GM18499 (cell line): ENCODE data around the gene DTD2.
"Not testable (repeated sequence)": the region's sequence is repeated elsewhere in the genome, so short reads cannot be mapped to it uniquely, and the experiment has no call there.

Experiments
- ATAC-seq: cut with Tn5 transposase; IDR thresholded peaks from one replicate; pipeline ENCODE4 v1.9.1; 2021; ENCODE audit warnings: moderate number of reproducible peaks; ENCODE audit not compliant: insufficient read depth, unreplicated experiment

Gene DTD2

GRCh38 chr14:31445703-31446102 is 11.6 kb downstream of the DTD2 start:
- no peak for ATAC-seq

- no peak for ATAC-seq
Observed at GRCh38 chr14:31442284-31442683, 15.0 kb downstream of the DTD2 start.

GRCh38 chr14:31441273-31442111 is 15.8 kb downstream of the DTD2 start:
- ATAC-seq, result no peak

GRCh38 chr14:31440280-31440679 is 17.0 kb downstream of the DTD2 start:
- ATAC-seq, result no peak

DNA sequence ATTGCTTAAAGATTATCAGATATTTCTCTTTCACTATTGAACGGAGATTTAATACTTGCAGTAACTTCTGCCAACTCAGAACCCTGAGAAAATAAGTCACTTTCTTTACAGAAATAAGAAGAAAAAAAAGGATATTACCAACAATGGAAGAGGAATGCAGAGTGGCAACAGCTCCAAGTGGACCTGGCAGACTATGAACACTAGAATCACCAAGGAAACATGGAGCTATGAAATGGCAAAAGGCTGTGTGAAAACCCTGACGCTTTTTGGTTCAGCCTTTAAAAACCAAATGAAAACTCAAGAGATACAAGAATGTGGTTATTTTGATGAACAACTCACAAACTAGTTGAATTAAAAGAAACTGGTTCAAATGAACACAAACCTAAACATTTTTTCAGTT is 17.7 kb downstream of the DTD2 start:
- no peak for ATAC-seq

DNA sequence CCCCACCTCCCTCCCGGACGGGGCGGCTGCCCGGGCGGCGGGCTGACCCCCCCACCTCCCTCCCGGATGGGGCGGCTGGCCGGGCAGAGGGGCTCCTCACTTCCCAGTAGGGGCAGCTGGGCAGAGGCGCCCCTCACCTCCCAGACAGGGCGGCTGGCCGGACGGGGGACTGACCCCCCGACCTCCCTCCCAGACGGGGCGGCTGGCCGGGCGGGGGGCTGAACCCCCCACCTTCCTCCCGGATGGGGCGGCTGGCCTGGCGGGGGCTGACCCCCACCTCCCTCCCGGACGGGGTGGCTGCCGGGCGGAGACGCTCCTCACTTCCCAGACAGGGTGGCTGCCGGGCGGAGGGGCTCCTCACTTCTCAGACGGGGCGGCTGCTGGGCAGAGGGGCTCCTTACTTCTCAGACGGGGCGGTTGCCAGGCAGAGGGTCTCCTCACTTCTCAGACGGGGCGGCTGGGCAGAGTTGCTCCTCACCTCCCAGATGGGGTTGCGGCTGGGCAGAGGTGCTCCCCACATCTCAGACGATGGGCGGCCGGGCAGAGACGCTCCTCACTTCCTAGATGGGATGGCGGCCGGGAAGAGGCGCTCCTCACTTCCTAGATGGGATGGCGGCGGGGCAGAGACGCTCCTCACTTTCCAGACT is 20.1 kb downstream of the DTD2 start:
- not testable (repeated sequence) for ATAC-seq

- no peak for ATAC-seq
Observed at GRCh38 chr14:31435276-31435675, 22.0 kb downstream of the DTD2 start.

DNA sequence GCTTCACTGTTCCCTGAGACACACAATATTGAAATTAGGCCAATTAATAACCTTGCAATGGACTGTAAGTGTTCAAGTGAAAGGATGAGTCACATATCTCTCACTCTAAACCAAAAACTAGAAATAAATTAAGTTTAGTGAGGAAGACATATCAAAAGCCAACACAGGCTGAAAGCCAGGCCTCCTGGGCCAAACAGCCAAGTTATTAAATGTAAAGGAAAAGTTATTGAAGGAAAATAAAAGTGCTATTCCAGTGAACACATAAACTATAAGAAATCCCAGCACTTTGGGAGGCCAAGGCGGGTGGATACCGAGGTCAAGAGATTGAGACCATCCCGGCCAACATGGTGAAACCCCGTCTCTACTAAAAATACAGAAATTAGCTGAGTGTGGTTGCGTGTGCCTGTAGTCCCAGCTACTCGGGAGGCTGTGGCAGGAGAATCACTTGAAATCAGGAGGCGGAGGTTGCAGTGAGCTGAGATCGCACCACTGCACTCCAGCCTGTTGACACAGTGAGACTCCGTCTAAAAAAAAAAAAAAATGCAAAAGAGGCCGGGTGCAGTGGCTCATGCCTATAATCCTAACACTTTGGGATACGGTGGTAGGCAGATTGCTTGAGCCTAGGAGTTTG is 26.6 kb downstream of the DTD2 start:
- ATAC-seq, result no peak

- ATAC-seq, result no peak
Observed at GRCh38 chr14:31429791-31430190, 27.5 kb downstream of the DTD2 start.

- ATAC-seq, result no peak
Observed at GRCh38 chr14:31428011-31428410, 29.3 kb downstream of the DTD2 start.

GRCh38 chr14:31426663-31427062 is 30.6 kb downstream of the DTD2 start:
- no peak for ATAC-seq

DNA sequence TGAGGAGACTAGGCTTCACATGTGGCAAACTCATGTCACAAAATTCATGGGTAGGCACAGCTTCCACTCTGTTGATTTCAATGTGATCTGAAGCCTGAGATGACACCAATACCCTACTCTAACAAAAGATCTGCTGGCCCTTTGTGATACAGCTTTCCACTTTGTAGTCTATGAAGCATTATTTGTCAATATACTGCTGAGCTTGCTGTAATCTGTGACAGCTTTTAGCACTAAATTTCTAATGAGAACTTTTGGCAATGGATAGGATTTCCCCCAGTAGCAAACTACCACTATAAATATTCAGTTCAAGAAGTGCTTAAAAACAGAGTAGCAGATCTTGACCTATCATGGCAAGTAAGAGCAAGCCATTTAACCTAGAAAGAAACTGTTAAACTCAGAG is 31.4 kb downstream of the DTD2 start:
- no peak for ATAC-seq

GRCh38 chr14:31421200-31421599 is 36.1 kb downstream of the DTD2 start:
- ATAC-seq, result no peak

DNA sequence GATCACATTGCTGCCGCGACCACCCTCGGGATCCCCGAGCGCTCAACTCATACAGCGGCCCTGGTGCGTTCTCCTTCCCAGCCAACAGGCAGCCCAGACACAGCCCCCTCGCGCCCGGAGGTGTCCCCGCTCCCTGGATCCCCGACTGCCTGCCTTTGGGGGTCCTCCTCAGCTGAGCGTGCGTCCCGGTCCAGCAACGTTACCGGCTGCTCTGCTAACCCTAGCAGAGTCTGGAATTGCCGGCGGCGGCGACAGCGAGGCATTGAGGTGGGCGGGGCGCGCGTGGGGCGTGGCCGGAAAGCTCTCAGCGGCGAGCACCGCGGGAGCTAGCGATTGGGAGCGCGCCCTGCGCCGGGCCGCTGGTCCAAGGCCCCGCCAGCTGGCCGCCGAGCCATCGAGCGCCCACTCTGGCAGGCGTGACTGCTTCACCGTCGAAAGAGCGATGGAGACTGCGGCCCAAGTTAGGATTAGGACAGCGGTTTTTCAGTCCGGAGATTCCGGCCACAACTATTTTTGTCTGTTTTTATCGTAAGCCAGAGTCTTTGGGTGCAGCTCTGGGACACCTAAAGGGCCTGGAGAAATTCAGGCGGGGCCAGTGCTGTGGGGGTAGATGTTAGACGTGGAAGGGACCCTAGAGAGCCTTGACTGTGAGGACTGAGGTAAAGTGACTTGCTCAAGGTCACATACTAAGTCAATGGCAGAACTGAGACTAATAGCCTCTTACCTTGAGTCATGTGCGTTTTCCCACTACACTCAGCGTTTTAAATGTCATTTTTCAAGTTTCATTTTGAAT is 36.8 kb downstream of the DTD2 start, which contains the start of gene HEATR5A:
Gene HEATR5A, minus strand, starts transcription at position 232 of the 793 bp plus-strand sequence. CDS start 17,575 bp downstream, outside the sequence.
- peak; percentile 87 for ATAC-seq

- ATAC-seq, result no peak
Observed at GRCh38 chr14:31419967-31420318, 37.4 kb downstream of the DTD2 start.

GRCh38 chr14:31419179-31419966 is 37.9 kb downstream of the DTD2 start:
- ATAC-seq, result no peak

DNA sequence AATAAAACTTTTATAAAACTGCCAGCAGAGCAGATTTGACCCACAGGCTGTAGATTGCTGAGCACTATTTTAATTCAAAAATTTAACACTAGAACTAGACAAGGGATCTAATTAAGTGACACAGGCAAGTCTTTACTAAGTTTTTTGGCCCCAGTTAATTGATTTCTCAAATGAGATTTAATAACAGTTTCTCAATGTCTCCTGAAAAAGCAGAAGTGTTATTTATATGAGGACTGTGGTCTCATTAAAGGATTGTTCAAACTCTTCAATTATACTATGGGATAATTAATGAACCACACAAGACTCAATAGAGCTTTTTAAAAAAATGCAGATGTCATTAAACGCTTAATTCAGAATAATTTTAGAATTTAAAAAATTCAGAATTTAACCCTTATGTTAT is 38.9 kb downstream of the DTD2 start:
- no peak for ATAC-seq

- no peak for ATAC-seq
Observed at GRCh38 chr14:31414190-31414833, 43.0 kb downstream of the DTD2 start.

DNA sequence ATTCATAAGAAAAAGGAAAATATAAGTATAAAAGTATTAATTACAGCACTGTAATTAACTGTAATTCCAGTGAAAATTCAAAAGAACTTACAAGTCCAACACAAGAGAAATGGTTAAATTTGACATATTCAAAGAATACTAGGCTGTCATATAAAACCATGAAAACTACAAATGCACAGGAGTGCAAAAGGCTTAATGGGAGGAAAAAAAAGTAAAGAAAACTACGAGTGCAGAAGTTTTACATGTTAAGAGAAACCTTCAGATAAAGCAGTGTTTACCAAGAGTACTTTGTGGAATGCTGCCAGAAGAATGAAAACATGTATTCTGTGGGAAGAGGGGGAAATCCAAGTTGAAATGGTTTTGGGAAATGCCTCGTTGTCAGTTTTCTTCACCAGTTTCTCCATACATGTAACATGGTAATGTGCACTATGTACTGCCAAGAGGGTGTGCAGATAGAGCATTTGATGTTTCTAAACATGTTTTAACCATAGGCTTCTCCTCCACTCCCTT is 46.0 kb downstream of the DTD2 start:
- no peak for ATAC-seq
